HG03064 (cell line): Measurements from ENCODE around the gene DGKZ.

Source experiments
- ATAC-seq: cut with Tn5 transposase; IDR thresholded peaks from one replicate; pipeline ENCODE4 v1.9.1; 2021; ENCODE audit warnings: low read depth; ENCODE audit not compliant: unreplicated experiment

The DGKZ gene

GRCh38 chr11:46326813-46327416 is 20.3 kb upstream of the DGKZ start:
- ATAC-seq, result no peak

- no peak for ATAC-seq
Observed at GRCh38 chr11:46327829-46328228, 19.4 kb upstream of the DGKZ start.

GRCh38 chr11:46330154-46330553 is 17.1 kb upstream of the DGKZ start:
- no peak for ATAC-seq

GRCh38 chr11:46330563-46331281 is 16.5 kb upstream of the DGKZ start:
- no peak for ATAC-seq

- no peak for ATAC-seq
Observed at GRCh38 chr11:46331282-46331984, 15.8 kb upstream of the DGKZ start.

GRCh38 chr11:46332093-46332567 is 15.1 kb upstream of the DGKZ start:
- ATAC-seq, result no peak

- ATAC-seq, result no peak
Observed at GRCh38 chr11:46332568-46333393, 14.5 kb upstream of the DGKZ start.

- ATAC-seq, result no peak
Observed at GRCh38 chr11:46333394-46333947, 13.8 kb upstream of the DGKZ start.

GRCh38 chr11:46334211-46334610 is 13.1 kb upstream of the DGKZ start:
- ATAC-seq, result no peak

GRCh38 chr11:46335271-46335670 is 12.0 kb upstream of the DGKZ start:
- ATAC-seq, result no peak

- ATAC-seq, result no peak
Observed at GRCh38 chr11:46335890-46336562, 11.2 kb upstream of the DGKZ start.

GRCh38 chr11:46336563-46337180 is 10.6 kb upstream of the DGKZ start:
- ATAC-seq, result no peak

- no peak for ATAC-seq
Observed at GRCh38 chr11:46337626-46338345, 9.5 kb upstream of the DGKZ start.

GRCh38 chr11:46338636-46338987 is 8.7 kb upstream of the DGKZ start:
- no peak for ATAC-seq

- no peak for ATAC-seq
Observed at GRCh38 chr11:46338988-46339666, 8.1 kb upstream of the DGKZ start.

GRCh38 chr11:46339816-46340215 is 7.4 kb upstream of the DGKZ start:
- no peak for ATAC-seq

GRCh38 chr11:46341454-46341853 is 5.8 kb upstream of the DGKZ start:
- no peak for ATAC-seq

GRCh38 chr11:46342239-46342638 is 5.0 kb upstream of the DGKZ start:
- no peak for ATAC-seq
